Adrenal gland (tissue), 5 donors: ENCODE measurements around the gene SLC4A3.

Source experiments
- CTCF ChIP-seq, 6 experiments: fragments of 450-650 bp in 4 of 6; fragments of 200-600 bp in 2 of 6; sonication (generic) in 1 of 6; IDR thresholded peaks; 1 replicate in 5 of 6; 2 replicates in 1 of 6; pipeline versions ENCODE4 v1.5.1 to v1.8.0; 2016 to 2021; ENCODE audit warnings: antibody characterized with exemption in 6 of 6, mild to moderate bottlenecking in 2 of 6, moderate library complexity in 1 of 6
- POLR2A ChIP-seq, 2 donors: fragments of 450-650 bp; IDR thresholded peaks; one replicate each; pipeline ENCODE4 v1.6.1; 2017; ENCODE audit warnings: antibody characterized with exemption in 2 of 2, mild to moderate bottlenecking in 2 of 2, moderate library complexity in 1 of 2
- donor health status: DM: no; HTN: no; CAD: no.

- TF ChIP-seq POLR2A (IDR thresholded peaks at IDR 0.05), result no peak
- no peak for TF ChIP-seq CTCF (IDR thresholded peaks at IDR 0.05)
These were observed 18.2 kb upstream of the SLC4A3 start for GRCh38 chr2:219609149-219609750.
